NCI-H2107 treated with DMSO at 0.1 percent for 48 hours (cell line): ENCODE data around the gene FAM13C.

Experiments
- DNase-seq: peaks from one replicate; lab custom pipeline; 2025; ENCODE audit not compliant: unreplicated experiment; lab: John Stamatoyannopoulos, UW

Gene FAM13C

GRCh38 chr10:59362959-59363381 lies 621 bp upstream of the FAM13C start:
- peak; percentile 49 for DNase-seq

- no peak for DNase-seq
These were observed 646 bp downstream of the FAM13C start for GRCh38 chr10:59361663-59362143.

GRCh38 chr10:59360605-59361405 lies 1.5 kb downstream of the FAM13C start:
- no peak for DNase-seq

GRCh38 chr10:59358576-59358975 lies 3.8 kb downstream of the FAM13C start:
- no peak for DNase-seq

- no peak for DNase-seq
These were observed 7.9 kb downstream of the FAM13C start for GRCh38 chr10:59354434-59354833.

- DNase-seq: no peak
These were observed 11.8 kb downstream of the FAM13C start for GRCh38 chr10:59350558-59350957.

GRCh38 chr10:59346321-59346720 lies 16.0 kb downstream of the FAM13C start:
- DNase-seq: no peak

GRCh38 chr10:59342723-59343122 lies 19.6 kb downstream of the FAM13C start:
- no peak for DNase-seq

GRCh38 chr10:59342000-59342399 lies 20.3 kb downstream of the FAM13C start:
- no peak for DNase-seq

GRCh38 chr10:59340285-59340684 lies 22.1 kb downstream of the FAM13C start:
- no peak for DNase-seq

GRCh38 chr10:59339351-59339750 lies 23.0 kb downstream of the FAM13C start:
- no peak for DNase-seq

- DNase-seq: no peak
These were observed 25.1 kb downstream of the FAM13C start for GRCh38 chr10:59337201-59337652.

GRCh38 chr10:59336632-59337031 lies 25.7 kb downstream of the FAM13C start:
- DNase-seq: no peak

- DNase-seq: no peak
These were observed 26.9 kb downstream of the FAM13C start for GRCh38 chr10:59335497-59335896.

GRCh38 chr10:59333701-59334100 lies 28.6 kb downstream of the FAM13C start:
- DNase-seq: no peak

- no peak for DNase-seq
These were observed 29.8 kb downstream of the FAM13C start for GRCh38 chr10:59332581-59332980.

- no peak for DNase-seq
These were observed 30.7 kb downstream of the FAM13C start for GRCh38 chr10:59331661-59332060.

- DNase-seq: no peak
These were observed 37.2 kb downstream of the FAM13C start for GRCh38 chr10:59325116-59325515.

- DNase-seq: no peak
These were observed 37.8 kb downstream of the FAM13C start for GRCh38 chr10:59324597-59324996.

GRCh38 chr10:59323831-59324401 lies 38.4 kb downstream of the FAM13C start:
- no peak for DNase-seq

GRCh38 chr10:59323036-59323459 lies 39.3 kb downstream of the FAM13C start:
- DNase-seq: no peak

- no peak for DNase-seq
These were observed 40.2 kb downstream of the FAM13C start for GRCh38 chr10:59322131-59322530.
